Measurements from ENCODE around the gene FGFR4.

FGFR4 gene

GRCh38 chr5:177084175-177084574, 2.5 kb upstream of the FGFR4 start:
- TF ChIP-seq YY1 (IDR thresholded peaks at IDR 0.05; ENCODE audit: insufficient read depth, insufficient read length), result no peak
- TF ChIP-seq ZNF274 (IDR thresholded peaks at IDR 0.05; ENCODE audit: low read depth, low read length), result no peak
- no peak for TF ChIP-seq SUZ12 (IDR thresholded peaks at IDR 0.05; ENCODE audit: extremely low read depth, insufficient read depth, insufficient read length)
- no peak overlapping the region for H3K4me3 ChIP-seq (ENCODE audit: insufficient read length, low read depth)
- DNase-seq (ENCODE audit: low read depth, low spot score), result no peak
- no peaks in the 10 kb centered on the region for H3K27me3 ChIP-seq (ENCODE audit: insufficient read depth, insufficient read length)
- no peaks in the 10 kb centered on the region for H3K9me3 ChIP-seq (ENCODE audit: insufficient read depth, low read length)
- peaks cover 13% of the 10 kb centered on the region for H3K4me1 ChIP-seq (ENCODE audit: insufficient read depth, insufficient read length)
- no peak overlapping the region for H3K9ac ChIP-seq (ENCODE audit: insufficient read length, low read depth)
- no peaks in the 10 kb centered on the region for H3K36me3 ChIP-seq (ENCODE audit: insufficient read depth, insufficient read length, low read length)

DNA sequence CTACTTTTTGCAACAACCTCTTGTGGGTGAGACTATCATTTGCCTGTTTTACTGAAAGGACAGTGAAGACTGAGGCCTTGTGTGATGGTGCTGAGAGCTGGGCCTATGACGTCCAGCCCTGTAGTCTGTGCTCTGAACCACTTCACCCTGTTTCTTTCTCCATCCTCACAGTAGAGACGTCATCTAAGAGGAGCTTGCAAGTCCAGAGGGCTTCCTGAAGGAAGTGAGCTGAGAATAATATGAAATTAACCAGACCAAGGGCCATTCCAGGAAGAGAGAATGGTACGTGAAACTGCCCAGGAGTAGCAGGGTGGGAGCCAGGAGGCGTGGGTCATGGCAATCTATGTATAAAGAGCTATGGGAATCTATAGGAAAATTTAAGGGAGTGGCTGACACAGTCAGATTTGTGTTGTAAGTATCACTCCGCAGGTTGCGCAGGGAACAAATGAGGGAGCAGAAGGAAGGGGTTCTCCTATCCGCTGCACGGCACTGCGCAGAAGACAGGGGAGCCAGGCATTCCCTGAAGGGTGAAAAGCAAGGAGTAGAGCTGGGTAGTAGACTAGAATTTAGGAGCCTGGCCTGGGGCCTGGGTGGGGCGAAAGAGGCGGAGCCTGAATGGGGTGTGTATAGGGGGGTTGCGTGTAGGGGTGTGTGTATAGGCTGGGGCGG, 596 bp upstream of the FGFR4 start:
- Histone ChIP-seq H3K4me3 (ENCODE audit: insufficient read length, low read depth) (no peak overlapping the region), H3K4me1 (ENCODE audit: insufficient read depth, insufficient read length) (peaks cover 19% of the 10 kb centered on the region), H3K27me3 (ENCODE audit: insufficient read depth, insufficient read length) (no peaks in the 10 kb centered on the region), H3K36me3 (ENCODE audit: insufficient read depth, insufficient read length, low read length) (peaks cover 16% of the 10 kb centered on the region), H3K9ac (ENCODE audit: insufficient read length, low read depth) (no peak overlapping the region), H3K9me3 (ENCODE audit: insufficient read depth, low read length) (no peaks in the 10 kb centered on the region)
- TF ChIP-seq ZNF274 (IDR thresholded peaks at IDR 0.05; ENCODE audit: low read depth, low read length), result no peak
- no peak for DNase-seq (ENCODE audit: low read depth, low spot score)

DNA sequence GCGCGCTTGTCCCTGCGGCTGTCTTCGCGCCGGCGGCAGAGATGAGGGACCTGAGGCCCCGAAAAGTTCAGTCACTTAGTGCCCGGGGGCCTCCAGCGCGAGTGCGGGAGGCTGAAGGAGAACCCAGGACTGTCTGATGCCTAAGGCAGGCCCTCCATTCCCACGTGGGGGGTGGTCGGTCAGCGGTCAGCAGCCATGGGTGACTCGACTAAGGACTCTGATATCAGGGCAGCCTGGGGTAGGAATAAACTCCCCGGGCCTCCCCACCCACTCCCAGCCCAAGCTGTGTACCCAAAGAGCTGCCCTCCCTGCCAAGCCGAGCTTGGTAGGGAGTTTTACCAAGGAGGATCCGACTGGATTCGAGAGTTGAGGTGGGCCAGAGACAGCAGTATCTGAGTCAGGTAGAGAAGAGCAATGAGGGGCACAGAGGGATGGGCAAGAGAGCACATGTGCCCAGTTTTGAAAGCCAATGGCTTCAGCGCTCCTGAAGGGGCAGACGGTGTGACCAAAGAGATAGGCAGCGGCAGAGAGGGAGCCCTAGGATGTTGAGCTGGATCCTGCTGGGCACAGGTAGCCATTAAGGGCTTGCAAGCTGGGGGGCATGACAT, 787 bp downstream of the FGFR4 start:
- DNase-seq (ENCODE audit: low read depth, low spot score), result no peak
- TF ChIP-seq ZNF274 (IDR thresholded peaks at IDR 0.05; ENCODE audit: low read depth, low read length) (no peak), SUZ12 (IDR thresholded peaks at IDR 0.05; ENCODE audit: extremely low read depth, insufficient read depth, insufficient read length) (no peak), YY1 (IDR thresholded peaks at IDR 0.05; ENCODE audit: insufficient read depth, insufficient read length) (no peak)
- H3K27me3 ChIP-seq (ENCODE audit: insufficient read depth, insufficient read length), result no peaks in the 10 kb centered on the region
- peak overlapping the region; percentile 78 for H3K4me3 ChIP-seq (ENCODE audit: insufficient read length, low read depth)
- peaks cover 29% of the 10 kb centered on the region for H3K36me3 ChIP-seq (ENCODE audit: insufficient read depth, insufficient read length, low read length)
- no peaks in the 10 kb centered on the region for H3K9me3 ChIP-seq (ENCODE audit: insufficient read depth, low read length)
- peak overlapping the region; percentile 83 for H3K9ac ChIP-seq (ENCODE audit: insufficient read length, low read depth)
- peaks cover 16% of the 10 kb centered on the region for H3K4me1 ChIP-seq (ENCODE audit: insufficient read depth, insufficient read length)

- Histone ChIP-seq H3K9ac (ENCODE audit: insufficient read length, low read depth) (no peak overlapping the region), H3K4me1 (ENCODE audit: insufficient read depth, insufficient read length) (peaks cover 18% of the 10 kb centered on the region), H3K36me3 (ENCODE audit: insufficient read depth, insufficient read length, low read length) (peaks cover 43% of the 10 kb centered on the region), H3K9me3 (ENCODE audit: insufficient read depth, low read length) (no peaks in the 10 kb centered on the region), H3K27me3 (ENCODE audit: insufficient read depth, insufficient read length) (no peaks in the 10 kb centered on the region), H3K4me3 (ENCODE audit: insufficient read length, low read depth) (no peak overlapping the region)
- TF ChIP-seq YY1 (IDR thresholded peaks at IDR 0.05; ENCODE audit: insufficient read depth, insufficient read length) (no peak), ZNF274 (IDR thresholded peaks at IDR 0.05; ENCODE audit: low read depth, low read length) (no peak), SUZ12 (IDR thresholded peaks at IDR 0.05; ENCODE audit: extremely low read depth, insufficient read depth, insufficient read length) (no peak)
- DNase-seq (ENCODE audit: low read depth, low spot score), result no peak
Observed at GRCh38 chr5:177089127-177089526, 2.4 kb downstream of the FGFR4 start.

DNA sequence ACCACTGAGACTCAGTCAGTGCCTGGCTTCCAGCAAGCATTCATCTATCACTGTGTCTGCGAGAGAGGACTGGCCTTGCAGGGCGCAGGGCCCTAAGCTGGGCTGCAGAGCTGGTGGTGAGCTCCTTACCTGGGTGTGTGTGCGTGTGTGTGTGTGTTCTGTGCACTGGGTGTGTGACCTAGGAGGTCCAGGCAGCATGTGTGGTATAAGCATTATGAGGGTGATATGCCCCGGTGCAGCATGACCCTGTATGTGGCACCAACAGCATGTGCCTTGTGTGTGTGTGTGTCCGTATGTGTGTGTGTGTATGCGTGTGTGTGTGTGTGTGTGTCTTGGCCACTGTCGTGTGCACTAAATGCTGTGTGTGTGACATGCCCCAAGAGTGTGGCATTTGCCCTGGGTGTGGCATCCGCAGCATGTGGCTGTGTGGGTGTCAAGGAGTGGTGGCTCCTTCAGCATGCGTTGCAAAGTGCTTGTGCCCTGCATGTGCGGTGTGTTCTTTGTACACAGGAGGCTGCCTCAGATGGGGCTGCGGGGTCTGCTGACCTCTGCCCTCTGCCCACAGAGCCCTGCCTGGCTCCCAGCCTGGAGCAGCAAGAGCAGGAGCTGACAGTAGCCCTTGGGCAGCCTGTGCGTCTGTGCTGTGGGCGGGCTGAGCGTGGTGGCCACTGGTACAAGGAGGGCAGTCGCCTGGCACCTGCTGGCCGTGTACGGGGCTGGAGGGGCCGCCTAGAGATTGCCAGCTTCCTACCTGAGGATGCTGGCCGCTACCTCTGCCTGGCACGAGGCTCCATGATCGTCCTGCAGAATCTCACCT, 3.3 kb downstream of the FGFR4 start:
- Histone ChIP-seq H3K27me3 (ENCODE audit: insufficient read depth, insufficient read length) (no peaks in the 10 kb centered on the region), H3K4me1 (ENCODE audit: insufficient read depth, insufficient read length) (peaks cover 21% of the 10 kb centered on the region), H3K36me3 (ENCODE audit: insufficient read depth, insufficient read length, low read length) (peaks cover 46% of the 10 kb centered on the region), H3K4me3 (ENCODE audit: insufficient read length, low read depth) (no peak overlapping the region), H3K9ac (ENCODE audit: insufficient read length, low read depth) (no peak overlapping the region), H3K9me3 (ENCODE audit: insufficient read depth, low read length) (no peaks in the 10 kb centered on the region)
- DNase-seq (ENCODE audit: low read depth, low spot score), result no peak
- no peak for TF ChIP-seq SUZ12 (IDR thresholded peaks at IDR 0.05; ENCODE audit: extremely low read depth, insufficient read depth, insufficient read length)
- TF ChIP-seq YY1 (IDR thresholded peaks at IDR 0.05; ENCODE audit: insufficient read depth, insufficient read length), result no peak
- TF ChIP-seq ZNF274 (IDR thresholded peaks at IDR 0.05; ENCODE audit: low read depth, low read length), result no peak

GRCh38 chr5:177090813-177091212, 4.1 kb downstream of the FGFR4 start:
- Histone ChIP-seq H3K36me3 (ENCODE audit: insufficient read depth, insufficient read length, low read length) (peaks cover 53% of the 10 kb centered on the region), H3K27me3 (ENCODE audit: insufficient read depth, insufficient read length) (no peaks in the 10 kb centered on the region), H3K9me3 (ENCODE audit: insufficient read depth, low read length) (no peaks in the 10 kb centered on the region), H3K9ac (ENCODE audit: insufficient read length, low read depth) (no peak overlapping the region), H3K4me1 (ENCODE audit: insufficient read depth, insufficient read length) (peaks cover 22% of the 10 kb centered on the region), H3K4me3 (ENCODE audit: insufficient read length, low read depth) (no peak overlapping the region)
- TF ChIP-seq ZNF274 (IDR thresholded peaks at IDR 0.05; ENCODE audit: low read depth, low read length) (no peak), YY1 (IDR thresholded peaks at IDR 0.05; ENCODE audit: insufficient read depth, insufficient read length) (no peak), SUZ12 (IDR thresholded peaks at IDR 0.05; ENCODE audit: extremely low read depth, insufficient read depth, insufficient read length) (no peak)
- no peak for DNase-seq (ENCODE audit: low read depth, low spot score)

DNA sequence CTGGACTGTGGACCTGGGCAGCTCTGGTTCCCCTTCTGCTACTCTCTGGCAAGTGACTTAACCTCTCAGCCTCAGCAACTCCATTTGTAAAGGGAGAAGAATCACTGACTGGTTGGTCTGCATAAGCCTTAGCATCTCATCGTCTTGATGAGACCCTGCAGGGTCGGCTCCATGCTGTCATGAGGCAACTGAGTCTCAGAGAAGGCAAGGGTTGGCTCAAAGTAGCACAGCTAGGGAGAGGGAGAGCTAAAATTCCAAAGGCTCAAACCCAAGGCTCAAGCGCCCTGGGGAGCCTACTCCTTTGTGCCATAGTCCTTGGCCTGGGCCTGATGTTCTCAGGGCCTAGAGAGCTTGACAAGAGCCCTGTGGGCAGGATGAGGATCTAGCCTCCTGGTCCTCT, 4.5 kb downstream of the FGFR4 start:
- peaks cover 57% of the 10 kb centered on the region for H3K36me3 ChIP-seq (ENCODE audit: insufficient read depth, insufficient read length, low read length)
- TF ChIP-seq ZNF274 (IDR thresholded peaks at IDR 0.05; ENCODE audit: low read depth, low read length) (no peak), YY1 (IDR thresholded peaks at IDR 0.05; ENCODE audit: insufficient read depth, insufficient read length) (no peak), SUZ12 (IDR thresholded peaks at IDR 0.05; ENCODE audit: extremely low read depth, insufficient read depth, insufficient read length) (no peak)
- H3K27me3 ChIP-seq (ENCODE audit: insufficient read depth, insufficient read length), result no peaks in the 10 kb centered on the region
- no peak overlapping the region for H3K9ac ChIP-seq (ENCODE audit: insufficient read length, low read depth)
- H3K4me1 ChIP-seq (ENCODE audit: insufficient read depth, insufficient read length), result peaks cover 19% of the 10 kb centered on the region
- no peak overlapping the region for H3K4me3 ChIP-seq (ENCODE audit: insufficient read length, low read depth)
- DNase-seq (ENCODE audit: low read depth, low spot score), result no peak
- H3K9me3 ChIP-seq (ENCODE audit: insufficient read depth, low read length), result no peaks in the 10 kb centered on the region

Measured in NT2/D1 (cell line).